ENCODE data around the gene EIF4B. TPM values are rescaled to one million over a fixed set of nuclear protein-coding genes. Genes with fewer than 3 reads are reported as not detected.

The EIF4B gene
- total RNA-seq, 1 donor from 2014 or later = 726 TPM

- intact Hi-C loops (cut with micrococcal nuclease) = no loop called here
- no peaks in the 10 kb centered on the region for H3K4me1 Mint-ChIP-seq
- CTCF ChIA-PET = interaction anchor here (1.3 to 2.2 kb wide), 2 partner anchors 8 to 24 kb away, joined by 3 to 12 read pairs; no protein-coding TSS in a partner anchor
- peaks cover 28% of the 10 kb centered on the region for H3K27me3 Mint-ChIP-seq
- H3K36me3 Mint-ChIP-seq (ENCODE audit: low read depth) = no peaks in the 10 kb centered on the region
- H3K27ac Mint-ChIP-seq = no peak overlapping the region
- H3K4me3 Mint-ChIP-seq = no peak overlapping the region
- no peak for TF ChIP-seq CTCF (IDR thresholded peaks at IDR 0.05)
- DNase-seq (no peak), ATAC-seq (ENCODE audit: low read depth) (no peak)
- POLR2A ChIA-PET = interaction anchor here (1.3 kb wide), 1 partner anchor 11 kb away, joined by 6 read pairs; the partner anchor contains the start of gene SPRYD3
- no peaks in the 10 kb centered on the region for H3K9me3 Mint-ChIP-seq
Observed at GRCh38 chr12:53090554-53090953, 84.3 kb downstream of the EIF4B start.

GRCh38 chr12:53091756-53092155, 85.5 kb downstream of the EIF4B start:
- intact Hi-C loops (cut with micrococcal nuclease) = no loop called here
- no peak for DNase-seq
- peaks cover 29% of the 10 kb centered on the region for H3K27me3 Mint-ChIP-seq
- ChIA-PET CTCF (interaction anchor here (2.2 kb wide), 1 partner anchor 25 kb away, joined by 12 read pairs; no protein-coding TSS in a partner anchor), POLR2A (no interaction called here)
- no peak overlapping the region for H3K27ac Mint-ChIP-seq
- H3K36me3 Mint-ChIP-seq (ENCODE audit: low read depth) = no peaks in the 10 kb centered on the region
- H3K9me3 Mint-ChIP-seq = no peaks in the 10 kb centered on the region
- H3K4me3 Mint-ChIP-seq = no peak overlapping the region
- H3K4me1 Mint-ChIP-seq = peaks cover 3% of the 10 kb centered on the region
- TF ChIP-seq CTCF (IDR thresholded peaks at IDR 0.05) = no peak
- no peak for ATAC-seq (ENCODE audit: low read depth)

Other genes with a start within 250 kb of the EIF4B start
- gene KRT76, start 229.1 kb upstream of the EIF4B start, total RNA-seq = not detected in 2 replicates
- not detected in 2 replicates for gene KRT3, start 210.3 kb upstream of the EIF4B start, total RNA-seq
- gene KRT4, start 192.3 kb upstream of the EIF4B start, total RNA-seq = not detected in 2 replicates
- gene KRT79, start 172.1 kb upstream of the EIF4B start, total RNA-seq = not detected in 2 replicates
- gene KRT78, start 157.5 kb upstream of the EIF4B start, total RNA-seq = not detected in 2 replicates
- gene KRT8, start 101.4 kb upstream of the EIF4B start, total RNA-seq = 0.33 and 0.34 TPM in 2 replicates
- gene KRT18, start 57.3 kb upstream of the EIF4B start, total RNA-seq = 3.9 and 4.7 TPM in 2 replicates
- 0.29 and 1.5 TPM in 2 replicates for gene TNS2, start 43.6 kb downstream of the EIF4B start, total RNA-seq
- 32.5 and 33.9 TPM in 2 replicates for gene SPRYD3, start 72.9 kb downstream of the EIF4B start, total RNA-seq
- gene IGFBP6, start 91.2 kb downstream of the EIF4B start, total RNA-seq = not detected in 2 replicates
- not detected in 2 replicates for gene SOAT2, start 97.0 kb downstream of the EIF4B start, total RNA-seq
- gene ZNF740, start 174.3 kb downstream of the EIF4B start, total RNA-seq = 64.4 and 67.2 TPM in 2 replicates
- 25.7 and 34.6 TPM in 2 replicates for gene CSAD, start 174.5 kb downstream of the EIF4B start, total RNA-seq
- gene ITGB7, start 200.8 kb downstream of the EIF4B start, total RNA-seq = 137 and 139 TPM in 2 replicates
- 5.5 and 7.5 TPM in 2 replicates for gene RARG, start 225.8 kb downstream of the EIF4B start, total RNA-seq